C4-2B (cell line): ENCODE results near the gene HHIPL1.

ENCODE experiments used
- CTCF ChIP-seq: fragments of 450-650 bp; conservative IDR thresholded peaks from 2 replicates; pipeline ENCODE4 v1.5.1; 2017; ENCODE audit warnings: mild to moderate bottlenecking
- ZFX ChIP-seq: fragments of 450-650 bp; IDR thresholded peaks from 2 replicates; pipeline ENCODE4 v1.6.1; 2017

GRCh38 chr14:99611646-99612045 lies 33.3 kb upstream of the HHIPL1 start:
- TF ChIP-seq CTCF (no peak), ZFX (no peak)
